ENCODE results near the gene SLC13A3. TPM values are rescaled to one million over a fixed set of nuclear protein-coding genes. Genes with fewer than 3 reads are reported as not detected.

SLC13A3 gene
- total RNA-seq, 1 experiment from 2014 or later = 17.5 TPM

DNA sequence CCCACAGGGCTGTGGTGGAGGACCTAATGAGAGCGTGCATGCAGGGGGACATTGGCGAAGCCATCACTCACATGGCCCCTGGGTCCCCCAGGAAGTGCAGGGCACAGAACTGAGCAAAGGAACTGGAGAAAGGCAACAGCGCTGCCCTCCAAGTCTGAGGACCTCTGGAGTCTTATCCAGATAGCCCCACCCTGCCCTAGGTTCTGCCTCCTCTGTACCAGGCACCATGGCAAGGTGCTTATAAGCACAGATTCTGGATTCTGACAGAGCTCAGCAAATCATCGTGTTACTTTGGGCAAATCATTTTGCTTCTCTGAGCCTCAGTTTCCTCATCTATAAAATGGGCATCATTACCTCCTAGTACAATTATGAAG is 44.5 kb downstream of the SLC13A3 start:
- Histone ChIP-seq H3K23ac (ENCODE audit: insufficient read length, low read depth, low read length) (no peak overlapping the region), H2AK5ac (ENCODE audit: insufficient read length, low read length) (no peak overlapping the region), H3K27me3 (ENCODE audit: insufficient read depth, low read length) (no peaks in the 10 kb centered on the region), H2BK120ac (ENCODE audit: low read depth, low read length, poor library complexity, severe bottlenecking) (no peak overlapping the region), H2BK12ac (ENCODE audit: insufficient read length, low read depth, low read length) (no peak overlapping the region), H3K23me2 (ENCODE audit: insufficient read length, low read depth, low read length, poor library complexity, severe bottlenecking) (no peaks in the 10 kb centered on the region), H3K4me2 (ENCODE audit: insufficient read depth, insufficient read length, low read length) (no peak overlapping the region), H3K4me1 (ENCODE audit: insufficient read depth, low read length) (no peaks in the 10 kb centered on the region), H4K20me1 (ENCODE audit: control insufficient read depth, insufficient read depth, insufficient read length) (no peaks in the 10 kb centered on the region), H3K79me1 (ENCODE audit: insufficient read depth, low read depth, low read length, poor library complexity, severe bottlenecking) (no peaks in the 10 kb centered on the region), H2BK20ac (ENCODE audit: low read depth, low read length, poor library complexity, severe bottlenecking) (no peak overlapping the region), H3K14ac (ENCODE audit: insufficient read depth, low read length) (no peak overlapping the region; the same call in 1 of the 2 replicates), H4K91ac (ENCODE audit: insufficient read length, low read depth, low read length) (no peak overlapping the region), H3K18ac (ENCODE audit: insufficient read length, low read depth, low read length) (no peak overlapping the region), H3T11ph (ENCODE audit: low read length) (no peak overlapping the region), H3K4ac (ENCODE audit: low read depth, low read length) (no peak overlapping the region), H2BK5ac (ENCODE audit: insufficient read length, low read length) (no peak overlapping the region), H2AFZ (ENCODE audit: low read length) (no peak overlapping the region), H2BK15ac (ENCODE audit: low read depth, low read length) (no peak overlapping the region), H3K56ac (ENCODE audit: insufficient read length, low read depth, low read length) (no peak overlapping the region), H3K27ac (ENCODE audit: insufficient read length, low read depth, low read length) (no peak overlapping the region), H4K8ac (replicated peaks; ENCODE audit: insufficient read length, low read depth, low read length) (no peak overlapping the region), H3K79me2 (ENCODE audit: insufficient read depth, low read length) (no peaks in the 10 kb centered on the region), H3K9ac (ENCODE audit: extremely low read depth, insufficient read length, low read length) (no peak overlapping the region), H4K5ac (ENCODE audit: insufficient read length, low read depth, low read length) (no peak overlapping the region), H3K9me3 (ENCODE audit: control insufficient read depth, low read depth, low read length) (no peaks in the 10 kb centered on the region)
- no peak for DNase-seq
- Mint-ChIP-seq H3K36me3 (ENCODE audit: insufficient read depth in 1 of 3, low read depth in 3 of 3) (peaks cover 2 to 12% (median 8%) of the 10 kb centered on the region in 3 experiments; a peak in 5 of 7 replicates), H3K27ac (no peak overlapping the region), H3K4me3 (no peak overlapping the region), H3K27me3 (ENCODE audit: low read depth) (no peaks in the 10 kb centered on the region), H3K4me1 (no peaks in the 10 kb centered on the region), H3K9me3 (no peaks in the 10 kb centered on the region; a peak in 1 of 5 replicates)
- TF ChIP-seq, protein P1, sequence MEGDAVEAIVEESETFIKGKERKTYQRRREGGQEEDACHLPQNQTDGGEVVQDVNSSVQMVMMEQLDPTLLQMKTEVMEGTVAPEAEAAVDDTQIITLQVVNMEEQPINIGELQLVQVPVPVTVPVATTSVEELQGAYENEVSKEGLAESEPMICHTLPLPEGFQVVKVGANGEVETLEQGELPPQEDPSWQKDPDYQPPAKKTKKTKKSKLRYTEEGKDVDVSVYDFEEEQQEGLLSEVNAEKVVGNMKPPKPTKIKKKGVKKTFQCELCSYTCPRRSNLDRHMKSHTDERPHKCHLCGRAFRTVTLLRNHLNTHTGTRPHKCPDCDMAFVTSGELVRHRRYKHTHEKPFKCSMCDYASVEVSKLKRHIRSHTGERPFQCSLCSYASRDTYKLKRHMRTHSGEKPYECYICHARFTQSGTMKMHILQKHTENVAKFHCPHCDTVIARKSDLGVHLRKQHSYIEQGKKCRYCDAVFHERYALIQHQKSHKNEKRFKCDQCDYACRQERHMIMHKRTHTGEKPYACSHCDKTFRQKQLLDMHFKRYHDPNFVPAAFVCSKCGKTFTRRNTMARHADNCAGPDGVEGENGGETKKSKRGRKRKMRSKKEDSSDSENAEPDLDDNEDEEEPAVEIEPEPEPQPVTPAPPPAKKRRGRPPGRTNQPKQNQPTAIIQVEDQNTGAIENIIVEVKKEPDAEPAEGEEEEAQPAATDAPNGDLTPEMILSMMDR (conservative IDR thresholded peaks at IDR 0.05) = no peak
- WGBS (ENCODE audit: extremely low coverage, insufficient read length, low lambda C conversion rate) = no CpG with 5 or more reads among the region's 4 CpGs

Data from H9 (cell line).